HG02973 (cell line): ENCODE data around the gene CRB2.

ENCODE experiments used
- ATAC-seq: cut with Tn5 transposase; IDR thresholded peaks from one replicate; pipeline ENCODE4 v1.9.1; 2021; ENCODE audit warnings: moderate library complexity; ENCODE audit not compliant: unreplicated experiment

Gene CRB2

DNA sequence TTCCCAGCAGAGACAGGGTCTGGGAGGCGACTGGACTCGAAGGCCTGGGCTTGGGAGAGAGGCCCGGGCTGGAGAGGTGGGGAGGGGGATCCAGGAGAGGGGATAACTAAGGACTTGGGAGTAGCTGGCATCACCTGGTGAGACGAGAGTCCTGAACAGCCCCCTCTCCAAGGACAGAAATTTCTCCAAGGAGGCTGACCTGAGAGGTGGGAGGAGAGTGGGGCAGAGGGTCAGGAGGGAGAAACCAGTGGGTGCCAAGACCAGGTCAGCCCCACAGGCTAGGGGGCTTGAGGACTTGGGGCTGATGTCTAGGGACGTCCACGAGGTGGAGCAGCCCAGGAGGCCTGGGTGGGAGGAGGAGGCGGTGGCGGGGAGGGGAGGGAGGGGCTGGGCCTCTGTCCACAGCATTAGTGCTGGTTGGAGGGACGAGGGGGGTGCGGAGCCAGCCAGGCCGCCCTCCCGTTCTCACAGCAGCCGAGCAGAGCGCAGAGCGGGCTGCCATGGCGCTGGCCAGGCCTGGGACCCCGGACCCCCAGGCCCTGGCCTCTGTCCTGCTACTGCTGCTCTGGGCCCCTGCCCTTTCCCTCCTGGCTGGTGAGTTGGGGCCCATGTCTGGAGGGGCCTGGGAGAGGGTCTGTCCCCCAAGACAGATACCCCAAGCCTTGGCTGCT is at the start of gene CRB2:
CRB2 (plus strand) TSS at position 437 of the 671 bp plus-strand sequence; CDS start at position 501, 64 bp downstream.
- ATAC-seq = no peak

DNA sequence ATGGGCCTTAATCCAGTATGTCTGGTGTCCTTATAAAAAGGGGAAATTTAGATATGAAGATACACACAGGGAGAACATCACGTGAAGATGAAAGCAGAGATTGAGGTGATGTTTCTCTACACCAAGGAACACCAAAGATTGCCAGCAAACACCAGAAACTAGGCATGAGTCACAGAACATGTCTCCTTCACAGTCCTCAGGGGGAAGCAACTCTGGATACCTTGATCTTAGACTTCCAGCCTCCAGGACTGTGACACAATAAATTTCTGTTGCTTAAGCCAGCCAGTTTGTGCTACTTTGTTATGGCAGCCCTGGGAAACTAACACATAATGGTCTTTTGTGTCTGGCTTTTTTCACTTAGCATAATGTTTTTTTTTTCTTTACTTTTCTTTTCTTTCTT is 46.4 kb upstream of the CRB2 start:
- ATAC-seq = no peak

DNA sequence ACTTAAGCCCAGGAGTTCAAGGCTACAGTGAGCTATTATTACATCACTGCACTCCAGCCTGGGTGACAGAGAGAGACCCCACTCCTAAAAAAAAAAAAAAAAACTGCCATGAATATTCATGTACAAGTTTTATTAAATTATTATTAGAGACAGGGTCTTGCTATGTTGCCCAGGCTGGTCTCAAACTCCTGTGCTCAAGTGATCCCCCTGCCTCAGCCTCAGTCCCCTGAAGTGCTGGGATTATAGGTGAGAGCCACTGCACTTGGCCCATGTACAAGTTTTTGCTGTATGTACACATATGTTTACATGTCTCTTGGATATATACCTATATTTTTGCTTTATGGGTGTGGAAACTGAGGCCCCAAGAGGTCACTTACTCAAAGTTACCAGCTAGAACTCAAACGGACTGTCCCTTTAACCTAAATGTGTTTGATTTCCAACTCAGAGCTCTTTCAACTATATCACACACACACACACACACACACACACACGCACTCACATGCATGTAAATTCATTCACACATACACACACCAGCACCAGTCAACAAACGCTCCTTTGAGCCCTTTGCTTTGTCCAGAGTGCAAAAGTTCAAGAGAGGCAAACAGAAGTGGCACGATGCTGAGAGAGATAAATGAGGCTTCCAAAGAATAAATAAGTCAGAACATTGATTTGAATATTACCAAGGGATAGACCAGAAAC is 45.3 kb upstream of the CRB2 start:
- no peak for ATAC-seq

GRCh38 chr9:123311250-123311752 is 44.7 kb upstream of the CRB2 start:
- ATAC-seq = no peak

DNA sequence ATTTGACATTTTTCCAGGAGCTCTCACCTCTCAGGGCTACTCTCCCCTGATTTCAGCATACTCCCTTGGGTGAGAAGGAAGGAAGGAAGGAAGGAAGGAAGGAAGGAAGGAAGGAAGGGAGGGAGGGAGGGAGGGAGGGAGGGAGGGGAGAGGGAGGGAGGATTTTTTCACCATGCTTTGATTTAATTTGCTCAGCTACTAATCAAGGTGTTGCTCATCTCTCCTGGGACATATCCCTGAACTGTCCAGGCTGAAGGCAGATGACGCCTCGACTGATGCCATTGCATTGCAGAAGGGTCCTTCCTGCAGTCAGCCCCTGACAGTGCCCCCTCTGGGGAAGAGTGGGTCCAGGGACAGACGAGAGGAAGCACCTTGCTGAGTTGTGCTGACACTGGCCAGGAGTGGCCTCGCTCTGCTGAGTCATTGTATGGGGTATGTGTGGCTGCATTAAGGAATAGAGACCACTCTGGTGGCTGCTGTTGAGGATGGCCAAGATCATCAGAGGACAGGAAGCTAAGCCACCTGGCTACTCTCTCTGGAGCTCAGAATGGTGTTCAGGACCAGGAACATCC is 43.6 kb upstream of the CRB2 start:
- no peak for ATAC-seq

DNA sequence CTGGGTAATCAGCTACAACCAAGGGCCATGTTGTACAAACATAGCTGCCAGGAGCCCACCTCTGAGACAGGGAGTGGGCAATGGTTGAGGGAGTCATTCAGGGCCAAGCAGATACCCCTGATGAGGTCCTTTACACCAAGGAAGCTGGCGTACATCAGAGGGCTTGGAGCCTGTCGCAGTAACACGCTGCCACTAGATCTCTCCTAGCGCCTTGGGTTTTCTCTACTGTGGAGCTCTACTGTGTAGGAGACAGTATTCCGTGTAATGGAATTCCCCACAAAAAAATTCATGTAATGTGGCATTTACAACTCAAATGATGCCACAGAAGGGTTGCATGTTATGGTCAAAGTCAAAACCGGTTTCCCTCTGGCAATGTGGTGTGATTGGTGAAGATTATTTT is 41.4 kb upstream of the CRB2 start:
- no peak for ATAC-seq

DNA sequence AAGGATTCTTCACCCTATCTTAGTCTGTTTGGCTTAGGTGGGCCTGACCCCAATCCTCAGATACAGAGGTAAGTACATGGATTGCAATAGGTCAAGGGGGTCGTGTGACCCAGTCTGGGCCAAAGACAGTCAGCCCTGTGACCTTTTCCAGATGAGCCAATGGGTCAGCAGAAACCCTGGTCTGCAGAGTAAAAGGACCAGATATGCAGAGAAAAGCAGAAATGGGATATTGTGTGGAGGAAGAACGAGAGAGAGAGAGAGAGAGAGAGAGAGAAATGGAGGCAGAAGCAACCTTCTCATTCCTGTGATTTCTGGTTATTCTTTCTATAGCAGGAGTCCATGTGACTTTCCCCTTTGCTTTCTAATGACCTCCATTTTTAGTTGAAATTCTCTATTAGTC is 40.4 kb upstream of the CRB2 start:
- ATAC-seq = no peak

- ATAC-seq = no peak
These were observed 39.8 kb upstream of the CRB2 start for GRCh38 chr9:123316053-123316718.

DNA sequence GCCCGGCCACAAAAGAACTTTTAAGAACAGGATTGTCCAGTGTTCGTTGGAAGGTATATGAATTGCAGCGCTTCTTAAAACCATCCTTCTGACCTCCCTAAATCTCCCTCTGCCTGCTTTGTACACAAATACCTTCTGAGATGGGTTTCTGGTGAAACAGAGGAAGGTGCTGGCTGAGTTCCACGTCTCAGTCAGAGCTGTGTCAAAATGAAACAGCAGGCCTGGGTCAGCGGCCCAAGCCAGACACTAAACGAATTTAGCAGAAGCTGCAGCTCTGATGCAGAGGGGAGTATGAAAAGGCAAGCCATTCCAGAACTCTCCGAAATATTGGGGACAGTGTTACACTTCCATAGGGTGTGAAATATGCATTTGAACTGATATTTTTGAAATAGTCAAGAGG is 37.8 kb upstream of the CRB2 start:
- ATAC-seq = peak; percentile 39

DNA sequence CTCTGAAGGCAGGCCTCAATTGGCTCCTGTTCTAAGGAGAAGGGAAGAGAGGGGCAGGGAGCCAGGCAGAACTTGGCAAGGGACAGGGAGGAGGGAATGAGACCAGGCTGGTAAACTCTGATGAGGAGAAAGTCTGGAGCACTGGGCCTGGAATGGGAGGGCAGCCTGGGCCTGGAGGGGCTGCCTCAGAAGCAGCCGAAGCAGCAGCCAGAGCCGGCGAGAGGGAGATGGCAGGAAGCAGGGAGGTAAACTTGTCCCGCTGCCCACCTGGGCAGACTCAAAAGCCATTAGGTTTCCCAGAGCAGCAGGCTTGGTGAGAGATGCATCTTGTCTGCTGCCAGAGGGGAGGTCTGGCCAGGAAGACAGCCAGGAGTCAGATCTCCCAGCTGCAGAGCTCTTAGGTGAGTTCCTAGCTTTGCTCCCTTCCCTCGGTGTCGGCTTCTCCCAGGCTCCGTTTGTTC is 37.0 kb upstream of the CRB2 start:
- no peak for ATAC-seq

DNA sequence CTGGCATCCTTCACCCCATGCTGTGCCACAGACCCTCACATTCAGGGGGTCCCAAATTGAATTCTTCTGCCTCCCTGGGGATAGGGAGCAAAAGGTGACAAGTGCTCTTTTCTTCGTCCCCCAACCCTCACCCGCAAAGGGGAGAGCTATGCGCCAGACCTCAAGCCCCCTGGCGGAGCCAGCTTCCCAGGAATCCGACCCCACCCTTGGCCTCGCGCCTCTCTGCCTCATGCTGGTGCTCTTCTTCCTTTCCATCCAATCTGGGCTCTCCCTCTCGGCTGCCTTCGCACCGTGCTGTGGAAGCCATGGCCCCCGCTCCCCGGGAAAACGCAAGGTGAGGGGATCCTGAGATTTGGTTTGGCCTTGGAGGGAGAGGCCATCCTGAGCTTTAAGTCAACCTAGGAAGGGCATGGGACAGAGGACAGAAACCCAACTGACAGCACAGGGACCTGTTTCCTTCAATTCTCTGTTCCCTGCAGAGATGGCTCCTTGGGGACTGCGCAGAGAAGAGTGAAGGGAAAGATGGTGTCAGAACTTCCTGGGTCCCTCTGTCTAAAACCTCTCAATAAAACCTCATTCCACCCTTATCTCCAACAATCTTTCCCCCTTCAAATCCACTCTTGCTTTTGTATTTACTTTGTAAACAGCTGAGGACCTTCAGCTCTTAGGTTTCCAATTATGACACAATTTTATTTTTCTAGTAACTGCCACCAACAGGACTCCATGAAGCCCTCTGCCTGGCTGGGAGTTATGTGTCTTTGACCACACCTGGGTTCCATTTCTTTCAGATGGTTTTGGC is 36.3 kb upstream of the CRB2 start:
- ATAC-seq = no peak

DNA sequence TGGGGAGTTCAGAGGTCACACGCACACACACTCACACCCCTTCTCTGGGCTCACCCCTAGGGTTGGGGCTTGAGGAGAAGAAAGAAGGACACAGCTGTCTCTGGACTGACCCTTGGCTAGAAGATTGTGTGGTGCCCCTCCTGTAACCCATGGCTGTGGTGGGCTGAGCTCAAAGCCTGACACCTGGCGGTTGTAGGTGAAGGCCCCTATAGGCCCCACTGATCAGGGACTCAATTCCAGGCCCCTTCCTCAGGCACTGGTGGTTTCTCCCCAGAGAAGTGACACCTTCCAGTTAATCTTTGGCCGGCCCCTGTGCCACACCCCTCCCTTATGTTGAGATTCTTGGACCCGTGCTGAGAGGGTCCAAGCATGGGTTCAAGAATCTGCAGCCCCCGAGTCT is 35.2 kb upstream of the CRB2 start:
- no peak for ATAC-seq

GRCh38 chr9:123321616-123322272 is 34.3 kb upstream of the CRB2 start:
- ATAC-seq = no peak

DNA sequence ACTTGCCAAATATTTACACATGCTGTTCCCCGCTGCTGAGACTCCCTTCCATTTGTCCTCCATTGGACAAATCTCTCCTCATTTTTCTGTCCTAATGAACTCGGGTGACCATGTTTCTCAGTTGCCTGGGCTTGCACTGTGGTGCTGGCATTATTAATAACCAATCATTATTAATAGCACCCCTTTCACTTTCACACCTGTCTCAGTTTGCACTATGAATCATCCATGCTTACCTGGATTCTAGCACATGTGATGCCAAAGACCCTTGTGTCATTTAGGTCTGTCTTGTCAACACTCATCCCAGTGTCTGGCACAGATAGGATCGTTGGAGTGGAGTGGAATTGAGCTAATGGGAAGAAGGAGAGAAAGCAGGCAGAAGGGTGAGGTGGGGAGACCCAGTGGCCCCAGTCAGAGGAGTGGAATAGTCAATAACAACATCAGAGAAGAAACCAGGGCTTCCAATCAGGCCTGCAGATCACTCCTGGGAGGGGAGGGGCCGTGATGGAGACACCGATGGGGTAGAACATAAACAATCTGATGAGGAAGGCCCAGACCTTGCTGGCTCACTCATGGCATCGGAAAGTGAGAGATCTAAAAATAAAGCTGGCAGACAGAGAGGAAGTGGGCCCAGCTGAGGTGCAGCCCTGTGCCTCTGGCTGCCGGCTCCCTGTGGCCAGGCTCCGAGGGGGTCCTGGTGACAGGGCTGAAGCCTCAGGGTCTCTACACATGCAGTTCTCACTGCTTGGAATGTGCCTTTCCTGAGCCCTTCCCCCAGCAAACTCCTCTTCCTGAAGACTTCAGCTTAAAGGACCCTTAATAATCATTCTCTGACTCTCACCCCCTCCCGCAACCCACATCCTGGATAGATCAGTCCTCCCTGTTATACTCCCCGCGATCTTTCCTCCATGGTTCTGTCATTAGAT is 33.5 kb upstream of the CRB2 start:
- no peak for ATAC-seq

- no peak for ATAC-seq
These were observed 32.6 kb upstream of the CRB2 start for GRCh38 chr9:123323196-123324013.

DNA sequence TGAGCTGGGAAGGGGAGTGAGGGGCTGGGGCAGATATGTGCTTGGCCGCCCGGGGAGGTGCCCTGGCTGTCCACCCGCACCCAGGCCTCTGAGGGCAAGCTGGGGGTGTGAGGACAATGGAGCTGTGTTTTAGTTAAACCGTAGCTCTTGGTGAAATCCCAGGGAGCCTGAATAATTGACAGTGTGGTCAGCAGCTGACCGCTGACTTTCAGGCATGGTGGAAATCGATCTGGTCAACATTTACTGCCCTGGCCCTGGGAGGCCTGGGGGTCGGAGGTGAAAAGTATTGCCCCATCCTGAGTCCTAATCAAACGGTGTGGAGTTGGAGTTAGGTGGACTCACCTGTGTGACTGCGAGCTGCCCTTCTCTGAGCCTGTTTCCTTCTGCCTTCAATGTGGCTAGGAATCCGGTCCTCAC is 31.2 kb upstream of the CRB2 start:
- ATAC-seq = no peak

GRCh38 chr9:123326187-123326586 is 29.8 kb upstream of the CRB2 start:
- no peak for ATAC-seq

- ATAC-seq = no peak
These were observed 29.3 kb upstream of the CRB2 start for GRCh38 chr9:123326662-123327093.
